GM12878 (cell line): ENCODE data around the gene FSIP1. TPM values are rescaled to one million over a fixed set of nuclear protein-coding genes. Genes with fewer than 3 reads are reported as not detected.

ENCODE experiments used
- ATAC-seq: fragments of 200-7000 bp; cut with Tn5 transposase; 3 replicates; pipeline ENCODE4 v1.9.1; 2020; ENCODE audit warnings: mild to moderate bottlenecking, moderate library complexity
- BruUV-seq: library from RNA; stranded (reverse); fragments of 400-500 nt; replicated peaks from 2 replicates; lab custom pipeline; 2021; lab: Mats Ljungman, UMichigan
- CTCF ChIA-PET: fragments of 300-600 bp; sonication (Branson Sonifier 250); formaldehyde crosslinking; extraction: SDS; loops from one replicate; lab custom pipeline; 2021; ENCODE audit warnings: inconsistent platforms; lab: Yijun Ruan, JAX
- POLR2A ChIA-PET: fragments of 350-600 bp; formaldehyde crosslinking; extraction: SDS; loops from one replicate; lab custom pipeline; 2021; ENCODE audit warnings: inconsistent platforms; lab: Charles Lee
- RAD21 ChIA-PET: fragments of 300-600 bp; sonication (Branson Sonifier 250); formaldehyde crosslinking; loops from one replicate; lab custom pipeline; 2023; ENCODE audit warnings: antibody characterized with exemption; ENCODE audit not compliant: unreplicated experiment; lab: Charles Lee
- SMC1A ChIA-PET: fragments of 300-600 bp; sonication (Branson Sonifier 250); formaldehyde crosslinking; loops from one replicate; lab custom pipeline; 2023; ENCODE audit not compliant: unreplicated experiment, uncharacterized antibody; lab: Charles Lee
- DNase-seq: peaks from one replicate; pipeline ENCODE4 v3.0.0-alpha.2; 2011; ENCODE audit warnings: low read depth, low spot score
- FAIRE-seq: peaks from 3 replicates; lab custom pipeline; 2011; peaks lifted over from hg19 to GRCh38; lab: Jason Lieb, UNC
- H2AFZ ChIP-seq: 2 replicates; pipeline ENCODE4 v1.6.0; 2011; ENCODE audit warnings: low read depth, low read length, control low read depth; ENCODE audit not compliant: control insufficient read depth
- H3K27ac ChIP-seq: 2 replicates; pipeline ENCODE4 v1.5.1; 2011; ENCODE audit warnings: control low read depth; ENCODE audit not compliant: control insufficient read depth, insufficient read depth
- H3K27me3 ChIP-seq, 2 experiments: replicated peaks in 1 of 2; 2 replicates each; pipeline versions ENCODE4 v1.6.0 to v1.6.1; 2011; ENCODE audit warnings: low read length in 1 of 2; ENCODE audit not compliant: control insufficient read depth in 2 of 2, insufficient read depth in 2 of 2
- H3K36me3 ChIP-seq, 2 experiments: 2 replicates each; pipeline ENCODE4 v1.5.1; 2011; ENCODE audit warnings: low read length in 1 of 2; ENCODE audit not compliant: control insufficient read depth in 2 of 2, insufficient read depth in 2 of 2
- H3K4me1 ChIP-seq: 2 replicates; pipeline ENCODE4 v1.6.1; 2011; ENCODE audit warnings: mild to moderate bottlenecking, low read length, moderate library complexity, mixed read lengths; ENCODE audit not compliant: control insufficient read depth, insufficient read depth
- H3K4me2 ChIP-seq: 2 replicates; pipeline ENCODE4 v1.6.0; 2011; ENCODE audit warnings: control low read depth; ENCODE audit not compliant: control insufficient read depth, insufficient read depth
- H3K4me3 ChIP-seq: fragments of 200-600 bp; sonication (generic); 2 replicates; pipeline ENCODE4 v1.5.1; 2016
- H3K79me2 ChIP-seq: 2 replicates; pipeline ENCODE4 v1.6.0; 2011; ENCODE audit warnings: low read length; ENCODE audit not compliant: control insufficient read depth, insufficient read depth
- H3K9ac ChIP-seq: 2 replicates; pipeline ENCODE4 v1.8.0; 2011; ENCODE audit warnings: low read length, control low read depth, mixed read lengths; ENCODE audit not compliant: control insufficient read depth, insufficient read depth
- H3K9me3 ChIP-seq: replicated peaks from 3 replicates; pipeline ENCODE4 v1.5.1; 2011; ENCODE audit warnings: mild to moderate bottlenecking, low read length; ENCODE audit not compliant: control insufficient read depth, insufficient read depth
- H4K20me1 ChIP-seq: 2 replicates; pipeline ENCODE4 v1.6.0; 2011; ENCODE audit not compliant: control insufficient read depth, insufficient read depth
- E2F8 ChIP-seq: fragments of 450-650 bp; IDR thresholded peaks from 2 replicates; pipeline ENCODE4 v1.6.1; 2018; ENCODE audit warnings: mild to moderate bottlenecking, low read depth, moderate library complexity; ENCODE audit not compliant: partially characterized antibody
- E4F1 ChIP-seq: fragments of 450-650 bp; IDR thresholded peaks from 2 replicates; pipeline ENCODE4 v1.6.1; 2018; ENCODE audit warnings: borderline replicate concordance, mild to moderate bottlenecking; ENCODE audit not compliant: partially characterized antibody
- GABPA ChIP-seq: IDR thresholded peaks from 2 replicates; pipeline ENCODE4 v1.6.1; 2014; ENCODE audit warnings: antibody characterized with exemption, low read depth, mild to moderate bottlenecking, inconsistent platforms
- KLF5 ChIP-seq: fragments of 450-650 bp; IDR thresholded peaks from 2 replicates; pipeline ENCODE4 v1.6.1; 2014; ENCODE audit warnings: mild to moderate bottlenecking; ENCODE audit not compliant: partially characterized antibody
- MAX ChIP-seq: IDR thresholded peaks from 2 replicates; pipeline ENCODE4 v1.6.1; 2012; ENCODE audit warnings: low read depth, low read length, improper control_type of control experiment
- NFYB ChIP-seq: IDR thresholded peaks from 2 replicates; pipeline ENCODE4 v1.6.1; 2011; ENCODE audit warnings: low read depth, mild to moderate bottlenecking, low read length, improper control_type of control experiment, moderate library complexity; ENCODE audit not compliant: insufficient read depth
- PBX3 ChIP-seq: IDR thresholded peaks from 2 replicates; pipeline ENCODE4 v1.6.1; 2011; ENCODE audit warnings: mild to moderate bottlenecking, low read depth, low read length, moderate library complexity; ENCODE audit not compliant: insufficient replicate concordance
- REST ChIP-seq: IDR thresholded peaks from 2 replicates; pipeline ENCODE4 v1.6.1; 2012; ENCODE audit warnings: mild to moderate bottlenecking, low read depth, low read length
- SIX5 ChIP-seq: IDR thresholded peaks from 2 replicates; pipeline ENCODE4 v1.6.1; 2011; ENCODE audit warnings: mild to moderate bottlenecking, low read depth, low read length, moderate library complexity; ENCODE audit not compliant: severe bottlenecking
- SP1 ChIP-seq: IDR thresholded peaks from one replicate; pipeline ENCODE4 v1.6.1; 2011; ENCODE audit warnings: low read depth, low read length
- STAT1 ChIP-seq: fragments of 450-650 bp; conservative IDR thresholded peaks from 2 replicates; pipeline ENCODE4 v1.6.1; 2014; ENCODE audit warnings: antibody characterized with exemption, mild to moderate bottlenecking
- TBL1XR1 ChIP-seq: IDR thresholded peaks from 2 replicates; pipeline ENCODE4 v1.6.1; 2012; ENCODE audit warnings: low read depth, low read length, improper control_type of control experiment
- TCF7 ChIP-seq: IDR thresholded peaks from 2 replicates; pipeline ENCODE4 v1.6.1; 2014; ENCODE audit warnings: antibody characterized with exemption, borderline replicate concordance
- ZNF622 ChIP-seq: fragments of 450-650 bp; IDR thresholded peaks from 2 replicates; pipeline ENCODE4 v1.6.1; 2017; ENCODE audit warnings: mild to moderate bottlenecking, inconsistent platforms
- in situ Hi-C: fragments of 300-500 bp; cut with MboI; formaldehyde crosslinking; loops from 9 replicates; pipeline ENCODE4 v1.14.3; 2018; ENCODE audit warnings: mixed read lengths
- intact Hi-C: fragments of 100-400 bp; cut with micrococcal nuclease; formaldehyde crosslinking; loops from one replicate; pipeline ENCODE4 v1.14.2; 2022; ENCODE audit not compliant: unreplicated experiment
- polyA plus RNA-seq, 11 experiments: library from polyadenylated mRNA; depleted of rRNA in 4 of 11; unstranded in 6 of 11; stranded (reverse) in 5 of 11; fragments of >200 nt; fragmentation: Nextera tagmentation in 4 of 11; fragmentation: Illumina TruSeq in 1 of 11; extraction: Ambion mirVana in 4 of 11; extraction: Trizol in 1 of 11; gene quantifications; 1 replicate in 1 of 11; 2 replicates in 10 of 11; pipeline versions ENCODE4 v1.2.1 to v1.2.3, GENCODE V29; 2011 to 2016; ENCODE audit warnings: inconsistent platforms in 2 of 11, missing spikeins in 2 of 11, low read depth in 1 of 11
- total RNA-seq, 4 experiments: library from RNA; depleted of rRNA in 3 of 4; stranded (reverse); fragments of >200 nt in 3 of 4; fragmentation: Illumina TruSeq in 1 of 4; extraction: Trizol in 1 of 4; gene quantifications; 2 replicates each; pipeline versions ENCODE4 v1.2.1 to v1.2.3, GENCODE V29; 2013 to 2021

FSIP1 gene
- total and polyA plus RNA-seq, 10 of the 15 experiments (the other 5 are each of a cell fraction or from before 2014, with no cell fraction given): 0.15 to 0.67 (median 0.35) TPM

- H3K4me3 ChIP-seq: no peak overlapping the region
- no peak overlapping the region for H3K9ac ChIP-seq
- no peaks in the 10 kb centered on the region for H3K79me2 ChIP-seq
- H3K9me3 ChIP-seq: peaks cover 5% of the 10 kb centered on the region; the same call in 2 of the 3 replicates
- no peaks in the 10 kb centered on the region for H3K4me1 ChIP-seq
- POLR2A ChIA-PET: no interaction called here
- H3K27me3 ChIP-seq: no peaks in the 10 kb centered on the region
- no peaks in the 10 kb centered on the region for H3K36me3 ChIP-seq
- in situ Hi-C loops (no loop called here), intact Hi-C loops (no loop called here)
- no peak overlapping the region for H3K27ac ChIP-seq
- CTCF ChIA-PET: interaction anchor here (1.1 to 1.5 kb wide), 2 partner anchors 19 to 144 kb away, joined by 3 to 4 read pairs; no protein-coding TSS in a partner anchor
- H2AFZ ChIP-seq: no peak overlapping the region
- DNase-seq (no peak), ATAC-seq (no peak), FAIRE-seq (no peak)
- no peaks in the 10 kb centered on the region for H4K20me1 ChIP-seq
- RAD21 ChIA-PET: interaction anchor here (1.0 kb wide), 1 partner anchor 15 kb away, joined by 3 read pairs; no protein-coding TSS in a partner anchor
- SMC1A ChIA-PET: interaction anchor here (0.7 kb wide), 1 partner anchor 15 kb away, joined by 3 read pairs; no protein-coding TSS in a partner anchor
- BruUV-seq: no TSS peak
- H3K4me2 ChIP-seq: no peak overlapping the region
- no peak for TF ChIP-seq SIX5
- no peak for TF ChIP-seq STAT1
- no peak for TF ChIP-seq MAX
- no peak for TF ChIP-seq E4F1
- TF ChIP-seq PBX3: no peak
- TF ChIP-seq ZNF622: no peak
- no peak for TF ChIP-seq REST
- TF ChIP-seq SP1: no peak
- TF ChIP-seq TBL1XR1: no peak
- no peak for TF ChIP-seq KLF5
- no peak for TF ChIP-seq E2F8
- no peak for TF ChIP-seq TCF7
- no peak for TF ChIP-seq GABPA
- no peak for TF ChIP-seq NFYB
These were observed 169.4 kb downstream of the FSIP1 start for GRCh38 chr15:39613271-39613670.
